HG03025 (cell line): ENCODE data around the gene CD83.
"Not testable (repeated sequence)": the region's sequence is repeated elsewhere in the genome, so short reads cannot be mapped to it uniquely, and the experiment has no call there.

Experiments
- ATAC-seq: cut with Tn5 transposase; IDR thresholded peaks from one replicate; pipeline ENCODE4 v1.9.1; 2021; ENCODE audit warnings: mild to moderate bottlenecking, moderate library complexity; ENCODE audit not compliant: unreplicated experiment, low FRiP score

Gene CD83

GRCh38 chr6:14144678-14145113 is 27.1 kb downstream of the CD83 start:
- no peak for ATAC-seq

- no peak for ATAC-seq
Measured at GRCh38 chr6:14146506-14147096, 29.0 kb downstream of the CD83 start.

GRCh38 chr6:14147891-14148290 is 30.3 kb downstream of the CD83 start:
- no peak for ATAC-seq

- ATAC-seq, result no peak
Measured at GRCh38 chr6:14148471-14148870, 30.9 kb downstream of the CD83 start.

- ATAC-seq, result no peak
Measured at GRCh38 chr6:14149053-14149738, 31.6 kb downstream of the CD83 start.

- ATAC-seq, result no peak
Measured at GRCh38 chr6:14149739-14150130, 32.2 kb downstream of the CD83 start.

GRCh38 chr6:14151300-14151699 is 33.7 kb downstream of the CD83 start:
- ATAC-seq, result not testable (repeated sequence)

- no peak for ATAC-seq
Measured at GRCh38 chr6:14151773-14152172, 34.2 kb downstream of the CD83 start.

- ATAC-seq, result no peak
Measured at GRCh38 chr6:14153228-14153627, 35.7 kb downstream of the CD83 start.

GRCh38 chr6:14159090-14159489 is 41.5 kb downstream of the CD83 start:
- no peak for ATAC-seq

GRCh38 chr6:14162826-14163225 is 45.3 kb downstream of the CD83 start:
- ATAC-seq, result no peak

GRCh38 chr6:14165091-14165490 is 47.5 kb downstream of the CD83 start:
- ATAC-seq, result no peak

- no peak for ATAC-seq
Measured at GRCh38 chr6:14166839-14167238, 49.3 kb downstream of the CD83 start.

- ATAC-seq, result no peak
Measured at GRCh38 chr6:14170128-14170527, 52.6 kb downstream of the CD83 start.

GRCh38 chr6:14172562-14172961 is 55.0 kb downstream of the CD83 start:
- no peak for ATAC-seq

- ATAC-seq, result no peak
Measured at GRCh38 chr6:14174226-14174625, 56.7 kb downstream of the CD83 start.

- no peak for ATAC-seq
Measured at GRCh38 chr6:14174996-14175395, 57.4 kb downstream of the CD83 start.

- no peak for ATAC-seq
Measured at GRCh38 chr6:14176429-14176828, 58.9 kb downstream of the CD83 start.

- no peak for ATAC-seq
Measured at GRCh38 chr6:14177413-14178082, 60.0 kb downstream of the CD83 start.

GRCh38 chr6:14178083-14178445 is 60.5 kb downstream of the CD83 start:
- ATAC-seq, result no peak

GRCh38 chr6:14180609-14181008 is 63.0 kb downstream of the CD83 start:
- no peak for ATAC-seq

GRCh38 chr6:14182916-14183315 is 65.3 kb downstream of the CD83 start:
- no peak for ATAC-seq
